ENCODE data around the gene METTL24.
"Not testable (repeated sequence)": the region's sequence is repeated elsewhere in the genome, so short reads cannot be mapped to it uniquely, and the experiment has no call there.

DNA sequence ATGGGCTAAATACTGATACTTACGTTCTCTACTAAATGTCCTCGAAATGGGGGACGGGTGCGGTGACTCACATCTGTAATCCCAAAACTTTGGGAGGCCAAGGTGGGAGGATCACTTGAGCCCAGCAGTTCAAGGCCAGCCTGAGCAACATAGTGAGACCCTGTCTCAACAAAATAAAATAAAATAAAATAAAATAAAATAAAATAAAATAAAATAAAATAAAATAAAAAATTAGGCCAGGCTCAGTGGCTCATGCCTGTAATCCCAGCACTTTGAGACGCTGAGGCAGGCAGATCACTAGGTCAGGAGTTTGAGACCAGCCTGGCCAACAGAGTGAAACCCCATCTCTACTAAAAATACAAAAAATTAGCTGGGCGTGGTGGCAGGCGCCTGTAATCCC is 7.6 kb downstream of the METTL24 start:
- TF ChIP-seq POLR2A (IDR thresholded peaks at IDR 0.05) = not testable (repeated sequence)
- TF ChIP-seq, protein P1, sequence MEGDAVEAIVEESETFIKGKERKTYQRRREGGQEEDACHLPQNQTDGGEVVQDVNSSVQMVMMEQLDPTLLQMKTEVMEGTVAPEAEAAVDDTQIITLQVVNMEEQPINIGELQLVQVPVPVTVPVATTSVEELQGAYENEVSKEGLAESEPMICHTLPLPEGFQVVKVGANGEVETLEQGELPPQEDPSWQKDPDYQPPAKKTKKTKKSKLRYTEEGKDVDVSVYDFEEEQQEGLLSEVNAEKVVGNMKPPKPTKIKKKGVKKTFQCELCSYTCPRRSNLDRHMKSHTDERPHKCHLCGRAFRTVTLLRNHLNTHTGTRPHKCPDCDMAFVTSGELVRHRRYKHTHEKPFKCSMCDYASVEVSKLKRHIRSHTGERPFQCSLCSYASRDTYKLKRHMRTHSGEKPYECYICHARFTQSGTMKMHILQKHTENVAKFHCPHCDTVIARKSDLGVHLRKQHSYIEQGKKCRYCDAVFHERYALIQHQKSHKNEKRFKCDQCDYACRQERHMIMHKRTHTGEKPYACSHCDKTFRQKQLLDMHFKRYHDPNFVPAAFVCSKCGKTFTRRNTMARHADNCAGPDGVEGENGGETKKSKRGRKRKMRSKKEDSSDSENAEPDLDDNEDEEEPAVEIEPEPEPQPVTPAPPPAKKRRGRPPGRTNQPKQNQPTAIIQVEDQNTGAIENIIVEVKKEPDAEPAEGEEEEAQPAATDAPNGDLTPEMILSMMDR (IDR thresholded peaks at IDR 0.05 in 4 of 5, conservative IDR thresholded peaks at IDR 0.05 in 1 of 5) = not testable (repeated sequence)
